ENCODE measurements around the gene DYRK4.

The DYRK4 gene

DNA sequence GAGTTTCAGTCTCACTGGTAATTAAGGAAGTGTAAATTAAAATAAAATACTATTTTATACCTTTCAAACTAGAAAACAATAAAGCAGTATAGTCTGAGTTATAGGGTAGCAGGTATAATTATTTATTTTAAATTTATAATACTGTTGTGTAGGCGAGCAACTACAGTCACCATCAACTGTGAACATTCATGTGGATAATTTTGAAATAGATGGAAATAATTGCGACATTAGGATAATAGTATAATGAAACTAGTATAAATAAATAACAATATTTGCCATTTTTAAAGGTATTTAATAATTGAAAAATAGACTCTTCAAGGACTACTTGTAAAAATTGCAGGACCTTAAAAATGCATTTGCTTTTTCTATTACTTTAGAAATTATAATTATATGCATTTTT is 3.8 kb upstream of the DYRK4 start:
- DNase-seq (ENCODE audit: low read depth, low spot score): no peak
- H3K4me3 ChIP-seq (ENCODE audit: low read length): no peak overlapping the region

- peak; percentile 55 for DNase-seq (ENCODE audit: low read depth, low spot score)
- H3K4me3 ChIP-seq (ENCODE audit: low read length): no peak overlapping the region
Measured at GRCh38 chr12:4563336-4563735, 1.3 kb downstream of the DYRK4 start.

GRCh38 chr12:4564818-4565217 is 2.8 kb downstream of the DYRK4 start:
- DNase-seq (ENCODE audit: low read depth, low spot score): no peak
- no peak overlapping the region for H3K4me3 ChIP-seq (ENCODE audit: low read length)

- DNase-seq (ENCODE audit: low read depth, low spot score): no peak
- H3K4me3 ChIP-seq (ENCODE audit: low read length): no peak overlapping the region
Measured at GRCh38 chr12:4566474-4566873, 4.5 kb downstream of the DYRK4 start.

DNA sequence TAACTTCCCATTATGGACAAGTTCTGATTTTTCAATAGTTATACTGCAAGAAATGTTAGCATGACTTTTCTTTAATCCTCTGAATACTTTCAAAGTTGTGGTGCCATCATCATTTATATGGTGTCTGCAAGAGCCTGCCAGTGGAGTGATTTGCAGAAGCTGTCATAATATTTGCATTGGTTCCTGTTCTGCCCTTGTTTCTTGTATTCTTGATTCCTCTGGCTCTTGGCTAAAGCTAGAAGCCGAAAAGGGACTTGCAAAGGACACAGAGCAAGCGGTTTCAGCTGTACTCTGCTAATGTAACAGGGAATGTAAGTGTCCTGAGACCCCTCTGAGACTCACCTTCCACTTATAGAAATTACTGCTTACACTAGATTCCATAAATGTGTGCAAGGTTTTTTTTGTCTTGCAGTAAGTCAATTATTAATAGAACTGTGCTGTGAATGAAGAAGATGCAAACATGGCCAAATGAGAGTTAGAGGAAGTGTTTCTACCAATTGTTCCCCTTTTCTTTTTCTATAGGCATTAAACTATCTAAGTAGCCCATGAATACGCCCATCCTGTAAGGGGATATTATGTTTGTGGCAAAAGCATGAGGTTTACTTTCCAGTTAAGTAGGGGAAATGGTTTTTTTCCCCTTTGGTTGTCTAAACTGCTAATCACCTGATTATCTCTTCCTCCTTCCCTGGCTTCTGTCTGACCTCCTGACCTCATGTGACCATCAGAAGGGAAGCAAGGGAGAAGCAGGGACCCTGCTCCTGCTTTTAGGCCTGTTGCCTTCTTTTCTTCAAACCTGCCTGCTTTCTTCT is 5.3 kb downstream of the DYRK4 start:
- no peak for DNase-seq (ENCODE audit: low read depth, low spot score)

DNA sequence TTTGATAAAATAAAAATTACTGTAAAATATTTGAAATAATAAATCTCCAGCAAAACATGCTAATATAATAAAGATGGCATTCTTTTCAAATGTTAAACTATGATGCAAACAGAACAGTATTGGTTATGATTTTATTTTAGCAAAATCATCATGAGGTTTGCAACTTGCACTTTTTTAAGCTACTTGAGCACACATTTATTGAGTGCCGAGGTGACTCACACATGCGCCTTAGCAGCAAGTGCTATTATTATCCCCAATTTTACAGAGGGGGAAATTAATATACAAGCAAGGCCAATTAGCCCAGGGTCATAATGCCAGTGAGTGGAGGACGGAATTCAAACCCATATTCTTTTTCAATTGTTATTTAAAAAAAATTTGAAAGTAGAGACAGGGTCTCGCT is 7.3 kb downstream of the DYRK4 start:
- DNase-seq (ENCODE audit: low read depth, low spot score): no peak
- H3K4me3 ChIP-seq (ENCODE audit: low read length): no peak overlapping the region

More for the DNA sequence above, 5.3 kb downstream of the DYRK4 start:
- H3K4me3 ChIP-seq (ENCODE audit: low read length): no peak overlapping the region

- H3K4me3 ChIP-seq (ENCODE audit: low read length): no peak overlapping the region
- DNase-seq (ENCODE audit: low read depth, low spot score): no peak
Measured at GRCh38 chr12:4572680-4573079, 10.7 kb downstream of the DYRK4 start.

- DNase-seq (ENCODE audit: low read depth, low spot score): no peak
Measured at GRCh38 chr12:4579305-4580102, 17.5 kb downstream of the DYRK4 start.

GRCh38 chr12:4580281-4580688 is 18.3 kb downstream of the DYRK4 start:
- H3K4me3 ChIP-seq (ENCODE audit: low read length): no peak overlapping the region
- no peak for DNase-seq (ENCODE audit: low read depth, low spot score)

More at GRCh38 chr12:4579305-4580102, 17.5 kb downstream of the DYRK4 start:
- H3K4me3 ChIP-seq (ENCODE audit: low read length): no peak overlapping the region

- DNase-seq (ENCODE audit: low read depth, low spot score): no peak
- H3K4me3 ChIP-seq (ENCODE audit: low read length): no peak overlapping the region
Measured at GRCh38 chr12:4584281-4584680, 22.3 kb downstream of the DYRK4 start.

DNA sequence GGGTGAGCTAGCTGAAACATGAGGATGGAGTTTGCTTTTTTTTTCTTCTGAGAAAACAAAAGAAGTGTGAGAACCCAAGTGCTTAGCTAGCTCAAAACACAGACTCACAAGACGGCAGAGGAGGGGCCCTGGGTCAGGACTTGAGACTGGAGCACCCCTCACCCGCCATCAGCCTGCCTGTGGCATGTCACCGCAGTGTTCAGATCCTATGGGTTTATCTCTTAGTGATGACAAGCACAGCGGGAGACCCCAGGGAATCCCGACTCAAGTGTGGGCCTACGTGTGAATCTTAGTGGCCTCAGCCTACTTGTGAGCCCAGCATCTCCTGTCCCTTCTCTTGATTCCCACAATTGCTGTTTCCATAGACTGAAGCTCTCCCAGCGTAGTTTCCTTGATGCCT is 22.9 kb downstream of the DYRK4 start:
- H3K4me3 ChIP-seq (ENCODE audit: low read length): no peak overlapping the region
- DNase-seq (ENCODE audit: low read depth, low spot score): no peak

- no peak overlapping the region for H3K4me3 ChIP-seq (ENCODE audit: low read length)
- no peak for DNase-seq (ENCODE audit: low read depth, low spot score)
Measured at GRCh38 chr12:4586500-4586899, 24.5 kb downstream of the DYRK4 start.

DNA sequence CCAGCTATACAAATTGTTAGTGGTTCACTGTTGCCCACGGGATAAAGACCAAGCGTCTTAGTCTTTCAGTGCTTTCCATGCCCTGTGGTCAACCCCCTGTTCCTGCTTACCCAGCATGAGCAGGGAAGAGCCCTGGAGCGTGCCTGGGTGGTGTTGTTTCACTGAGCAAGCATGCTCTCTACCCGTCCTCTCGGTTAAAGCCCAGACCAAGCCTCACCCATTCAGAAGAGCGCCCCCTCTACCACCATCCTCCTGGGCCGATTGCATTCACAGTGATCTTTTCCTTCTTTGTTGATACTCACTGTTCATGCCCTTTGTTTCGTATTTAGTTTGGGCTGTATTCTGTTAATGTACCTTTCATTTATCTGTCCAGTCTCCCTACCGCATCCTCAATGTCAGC is 25.1 kb downstream of the DYRK4 start:
- H3K4me3 ChIP-seq (ENCODE audit: low read length): no peak overlapping the region
- no peak for DNase-seq (ENCODE audit: low read depth, low spot score)

DNA sequence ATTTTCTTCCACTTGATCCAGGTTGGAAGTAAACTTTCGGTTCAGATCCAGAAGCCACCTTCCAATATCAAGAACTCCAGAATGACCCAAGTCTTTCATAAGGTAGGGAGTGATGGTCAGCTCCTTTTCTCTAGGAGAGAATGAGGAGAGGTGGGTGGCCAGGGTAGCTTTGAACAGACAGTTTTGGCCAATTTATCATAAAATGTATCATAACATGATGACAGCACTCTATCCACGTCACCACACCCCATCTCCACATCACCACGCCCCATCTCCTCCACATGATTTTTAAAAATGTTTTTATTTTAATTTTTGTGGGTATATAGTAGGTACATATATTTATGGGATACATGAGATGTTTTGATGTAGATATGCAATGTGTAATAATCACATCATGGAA is 26.9 kb downstream of the DYRK4 start:
- no peak for DNase-seq (ENCODE audit: low read depth, low spot score)
- no peak overlapping the region for H3K4me3 ChIP-seq (ENCODE audit: low read length)

DNA sequence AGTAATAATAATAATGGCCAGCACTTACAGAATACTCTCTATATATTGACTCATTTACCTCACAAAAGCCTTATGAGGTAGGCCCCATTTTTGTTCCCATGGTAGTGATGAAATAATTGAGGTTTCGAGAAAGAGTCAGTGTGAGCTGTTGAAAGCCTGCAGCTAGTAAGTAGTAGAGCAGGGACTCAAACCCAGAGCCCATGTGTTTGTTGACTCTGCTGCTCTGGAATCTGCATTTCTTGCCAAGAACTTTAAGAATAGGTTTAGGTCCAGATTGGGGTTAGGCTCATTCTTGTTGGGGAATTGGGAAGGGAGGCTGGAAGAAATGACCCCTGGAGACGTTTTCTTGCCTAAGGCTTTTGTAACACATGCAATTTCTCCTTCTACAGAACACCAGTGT is 27.9 kb downstream of the DYRK4 start:
- DNase-seq (ENCODE audit: low read depth, low spot score): no peak
- no peak overlapping the region for H3K4me3 ChIP-seq (ENCODE audit: low read length)

DNA sequence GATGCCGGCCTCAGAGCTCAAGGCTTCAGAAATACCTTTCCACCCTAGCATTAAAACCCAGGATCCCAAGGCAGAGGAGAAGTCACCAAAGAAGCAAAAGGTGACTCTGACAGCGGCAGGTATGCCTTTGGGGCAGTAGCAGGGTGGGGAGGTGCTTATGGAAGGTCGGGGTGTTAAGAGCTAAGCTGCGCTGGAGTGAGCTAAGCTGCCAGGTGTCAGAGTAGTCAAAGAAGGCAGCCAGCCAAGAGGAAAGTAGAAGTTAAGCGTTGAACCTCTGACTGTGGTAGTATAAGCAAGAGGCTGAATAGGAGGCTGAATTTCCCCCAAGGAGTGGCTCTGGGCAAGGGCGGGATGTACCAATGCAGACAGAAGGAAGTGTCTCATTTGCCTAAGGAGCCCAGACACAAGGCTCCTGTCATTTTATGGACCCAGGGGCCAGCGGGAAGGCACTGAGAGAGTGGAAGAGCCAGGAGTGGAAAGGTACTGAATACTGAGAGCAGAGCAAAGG is 29.2 kb downstream of the DYRK4 start:
- no peak overlapping the region for H3K4me3 ChIP-seq (ENCODE audit: low read length)
- DNase-seq (ENCODE audit: low read depth, low spot score): no peak

DNA sequence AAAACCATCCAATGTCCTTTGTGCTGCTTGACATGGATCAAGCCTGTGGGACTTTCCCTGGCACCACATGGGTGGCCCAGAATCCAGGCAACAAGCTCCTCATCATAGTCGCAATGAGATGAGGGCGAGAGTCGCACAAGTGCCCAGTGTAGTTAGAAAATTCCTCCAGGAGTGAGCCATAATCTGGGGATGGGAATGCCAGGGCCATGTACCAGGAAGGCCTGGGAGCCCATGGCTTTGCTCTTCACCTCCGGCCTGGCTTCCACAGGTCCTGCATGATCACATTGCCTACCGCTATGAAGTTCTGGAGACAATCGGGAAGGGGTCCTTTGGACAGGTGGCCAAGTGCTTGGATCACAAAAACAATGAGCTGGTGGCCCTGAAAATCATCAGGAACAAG is 33.9 kb downstream of the DYRK4 start:
- no peak overlapping the region for H3K4me3 ChIP-seq (ENCODE audit: low read length)
- DNase-seq (ENCODE audit: low read depth, low spot score): no peak

GRCh38 chr12:4603421-4603820 is 41.4 kb downstream of the DYRK4 start:
- DNase-seq (ENCODE audit: low read depth, low spot score): no peak
- no peak overlapping the region for H3K4me3 ChIP-seq (ENCODE audit: low read length)

DNA sequence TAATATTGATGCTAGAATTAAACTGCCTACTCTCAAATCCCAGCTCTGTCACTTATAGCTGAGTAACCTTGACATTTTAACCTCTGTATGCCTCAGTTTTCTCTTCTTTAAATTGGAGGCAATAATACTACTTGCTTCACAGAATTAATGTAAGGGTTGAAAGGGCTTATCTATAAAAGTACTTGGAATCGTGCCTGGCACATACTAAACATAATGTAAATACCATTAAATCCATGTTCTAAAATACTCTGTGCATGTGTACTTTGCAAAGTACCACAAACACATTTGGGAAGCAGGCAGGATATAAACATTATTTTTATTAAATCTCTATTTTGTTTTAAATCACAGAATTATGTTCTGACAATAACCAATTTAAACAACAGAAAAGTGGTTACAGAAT is 41.9 kb downstream of the DYRK4 start:
- H3K4me3 ChIP-seq (ENCODE audit: low read length): no peak overlapping the region

GRCh38 chr12:4604684-4605193 is 42.7 kb downstream of the DYRK4 start:
- H3K4me3 ChIP-seq (ENCODE audit: low read length): peak overlapping the region; percentile 91
- DNase-seq (ENCODE audit: low read depth, low spot score): peak; percentile 85

More for the DNA sequence above, 41.9 kb downstream of the DYRK4 start:
- no peak for DNase-seq (ENCODE audit: low read depth, low spot score)

Measured in Jurkat, Clone E6-1 (cell line).